Peyer's patch (tissue), 4 donors: ENCODE results near the gene PPP4R4.

ENCODE experiments used
- POLR2A ChIP-seq, 2 donors: fragments of 450-650 bp; IDR thresholded peaks; one replicate each; pipeline ENCODE4 v1.5.1; 2017; ENCODE audit warnings: antibody characterized with exemption in 2 of 2, mild to moderate bottlenecking in 2 of 2, moderate library complexity in 2 of 2
- TF ChIP-seq, protein P1 (sequence below), 6 experiments: fragments of 450-650 bp in 4 of 6; fragments of 200-600 bp in 2 of 6; sonication (generic) in 1 of 6; IDR thresholded peaks; one replicate each; pipeline ENCODE4 v1.5.1; 2017 to 2019; ENCODE audit warnings: antibody characterized with exemption in 6 of 6, mild to moderate bottlenecking in 3 of 6, moderate library complexity in 1 of 6

DNA sequence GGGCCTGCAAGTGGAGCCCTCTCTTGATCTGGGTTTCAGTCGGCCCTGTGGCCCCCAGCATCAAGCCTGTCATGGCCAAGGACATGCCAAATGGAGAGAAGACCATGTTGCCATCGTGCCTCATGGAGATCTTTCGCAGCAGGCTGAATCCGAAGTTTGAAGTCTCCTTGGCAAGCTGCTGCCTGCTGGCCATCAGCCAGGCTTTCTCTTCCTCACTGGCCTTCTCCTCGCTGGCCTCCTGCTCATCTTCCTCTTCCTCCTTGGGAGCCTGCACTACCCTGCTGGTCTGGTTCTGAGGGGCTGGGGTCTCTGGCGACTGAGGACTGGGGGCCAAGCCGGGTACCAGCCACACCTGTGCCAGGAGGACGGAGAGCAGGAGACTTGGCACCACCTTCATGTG, 116.1 kb downstream of the PPP4R4 start:
- TF ChIP-seq, protein P1, sequence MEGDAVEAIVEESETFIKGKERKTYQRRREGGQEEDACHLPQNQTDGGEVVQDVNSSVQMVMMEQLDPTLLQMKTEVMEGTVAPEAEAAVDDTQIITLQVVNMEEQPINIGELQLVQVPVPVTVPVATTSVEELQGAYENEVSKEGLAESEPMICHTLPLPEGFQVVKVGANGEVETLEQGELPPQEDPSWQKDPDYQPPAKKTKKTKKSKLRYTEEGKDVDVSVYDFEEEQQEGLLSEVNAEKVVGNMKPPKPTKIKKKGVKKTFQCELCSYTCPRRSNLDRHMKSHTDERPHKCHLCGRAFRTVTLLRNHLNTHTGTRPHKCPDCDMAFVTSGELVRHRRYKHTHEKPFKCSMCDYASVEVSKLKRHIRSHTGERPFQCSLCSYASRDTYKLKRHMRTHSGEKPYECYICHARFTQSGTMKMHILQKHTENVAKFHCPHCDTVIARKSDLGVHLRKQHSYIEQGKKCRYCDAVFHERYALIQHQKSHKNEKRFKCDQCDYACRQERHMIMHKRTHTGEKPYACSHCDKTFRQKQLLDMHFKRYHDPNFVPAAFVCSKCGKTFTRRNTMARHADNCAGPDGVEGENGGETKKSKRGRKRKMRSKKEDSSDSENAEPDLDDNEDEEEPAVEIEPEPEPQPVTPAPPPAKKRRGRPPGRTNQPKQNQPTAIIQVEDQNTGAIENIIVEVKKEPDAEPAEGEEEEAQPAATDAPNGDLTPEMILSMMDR (IDR thresholded peaks at IDR 0.05), result no peak
- TF ChIP-seq POLR2A (IDR thresholded peaks at IDR 0.05), result no peak
